Osteocyte (in vitro differentiated cells): Measurements from ENCODE around the gene LARP1. TPM values are rescaled to one million over a fixed set of nuclear protein-coding genes. Genes with fewer than 3 reads are reported as not detected.

ENCODE experiments used
- DNase-seq: peaks from one replicate; pipeline ENCODE4 v3.0.0; 2021; ENCODE audit warnings: mixed read lengths; ENCODE audit not compliant: unreplicated experiment; ENCODE audit errors: extremely low spot score
- H3K27ac Mint-ChIP-seq: one replicate; pipeline ENCODE4 v1.8.0; 2021; ENCODE audit warnings: mild to moderate bottlenecking, mixed read lengths; ENCODE audit not compliant: unreplicated experiment
- H3K27me3 Mint-ChIP-seq: one replicate; pipeline ENCODE4 v1.8.0; 2021; ENCODE audit warnings: mixed read lengths; ENCODE audit not compliant: unreplicated experiment
- H3K36me3 Mint-ChIP-seq: one replicate; pipeline ENCODE4 v1.8.0; 2021; ENCODE audit warnings: mixed read lengths; ENCODE audit not compliant: unreplicated experiment
- H3K4me1 Mint-ChIP-seq: one replicate; pipeline ENCODE4 v1.8.0; 2021; ENCODE audit warnings: mixed read lengths; ENCODE audit not compliant: unreplicated experiment
- H3K4me3 Mint-ChIP-seq: one replicate; pipeline ENCODE4 v1.8.0; 2021; ENCODE audit warnings: mild to moderate bottlenecking, moderate library complexity, mixed read lengths; ENCODE audit not compliant: unreplicated experiment
- H3K9me3 Mint-ChIP-seq: one replicate; pipeline ENCODE4 v1.8.0; 2021; ENCODE audit warnings: mixed read lengths; ENCODE audit not compliant: unreplicated experiment
- total RNA-seq: library from RNA; stranded (reverse); gene quantifications from 2 replicates; pipeline ENCODE4 v1.2.1, GENCODE V29; 2021
- TF ChIP-seq, protein P1 (sequence below): fragments of 200-600 bp; sonication (generic); IDR thresholded peaks from 2 replicates; pipeline ENCODE4 v1.5.0; 2021; ENCODE audit warnings: antibody characterized with exemption, mild to moderate bottlenecking, moderate library complexity

Gene LARP1
- total RNA-seq, 1 donor from 2014 or later: 247 TPM

DNA sequence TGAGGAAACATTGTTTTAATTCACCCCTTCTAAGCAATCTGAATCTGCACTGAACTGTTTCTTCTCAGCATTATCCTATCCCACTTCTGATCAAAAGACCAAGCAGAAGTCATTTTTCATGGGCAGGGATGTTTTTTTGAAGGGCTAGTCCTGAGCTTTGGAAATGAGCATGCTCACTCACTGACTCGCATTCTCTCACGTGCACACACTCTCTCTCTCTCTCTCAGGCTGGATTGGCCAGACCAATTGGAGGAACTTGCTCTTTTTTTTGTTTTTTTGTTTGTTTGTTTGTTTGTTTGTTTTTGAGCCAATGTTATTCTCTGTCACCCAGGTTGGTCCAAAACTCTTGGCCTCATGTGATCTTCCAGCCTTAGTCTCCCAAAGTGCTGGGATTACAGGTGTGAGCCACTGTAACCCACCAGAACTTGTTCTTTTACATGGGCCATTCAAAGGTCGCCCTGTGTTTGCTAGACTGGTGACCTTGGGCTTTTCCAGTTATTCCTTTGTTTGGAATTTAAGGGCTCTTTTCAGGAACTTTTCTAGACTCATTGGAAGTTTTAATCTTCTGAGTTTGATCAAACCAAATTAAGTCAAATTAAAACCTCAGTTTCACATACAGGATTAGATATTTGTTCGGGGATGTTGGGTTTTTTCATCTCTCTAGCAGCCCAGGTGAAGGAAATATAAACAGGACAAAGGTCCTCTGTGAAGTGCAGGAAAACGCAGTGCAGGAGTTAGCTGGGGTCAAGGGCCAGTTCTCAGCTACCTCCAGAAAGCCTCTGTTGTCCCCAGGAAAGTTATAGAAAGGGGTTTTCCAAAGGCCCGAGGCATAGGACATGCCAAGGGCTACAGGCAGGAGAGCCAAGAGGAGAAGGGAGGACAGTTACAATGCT, 82.1 kb downstream of the LARP1 start:
- Mint-ChIP-seq H3K27me3 (no peaks in the 10 kb centered on the region), H3K9me3 (no peaks in the 10 kb centered on the region), H3K27ac (no peak overlapping the region), H3K4me1 (peaks cover 13% of the 10 kb centered on the region), H3K36me3 (peaks cover 14% of the 10 kb centered on the region), H3K4me3 (no peak overlapping the region)
- DNase-seq: no peak
- TF ChIP-seq, protein P1, sequence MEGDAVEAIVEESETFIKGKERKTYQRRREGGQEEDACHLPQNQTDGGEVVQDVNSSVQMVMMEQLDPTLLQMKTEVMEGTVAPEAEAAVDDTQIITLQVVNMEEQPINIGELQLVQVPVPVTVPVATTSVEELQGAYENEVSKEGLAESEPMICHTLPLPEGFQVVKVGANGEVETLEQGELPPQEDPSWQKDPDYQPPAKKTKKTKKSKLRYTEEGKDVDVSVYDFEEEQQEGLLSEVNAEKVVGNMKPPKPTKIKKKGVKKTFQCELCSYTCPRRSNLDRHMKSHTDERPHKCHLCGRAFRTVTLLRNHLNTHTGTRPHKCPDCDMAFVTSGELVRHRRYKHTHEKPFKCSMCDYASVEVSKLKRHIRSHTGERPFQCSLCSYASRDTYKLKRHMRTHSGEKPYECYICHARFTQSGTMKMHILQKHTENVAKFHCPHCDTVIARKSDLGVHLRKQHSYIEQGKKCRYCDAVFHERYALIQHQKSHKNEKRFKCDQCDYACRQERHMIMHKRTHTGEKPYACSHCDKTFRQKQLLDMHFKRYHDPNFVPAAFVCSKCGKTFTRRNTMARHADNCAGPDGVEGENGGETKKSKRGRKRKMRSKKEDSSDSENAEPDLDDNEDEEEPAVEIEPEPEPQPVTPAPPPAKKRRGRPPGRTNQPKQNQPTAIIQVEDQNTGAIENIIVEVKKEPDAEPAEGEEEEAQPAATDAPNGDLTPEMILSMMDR: no peak

GRCh38 chr5:154840435-154841272, 85.5 kb downstream of the LARP1 start:
- TF ChIP-seq, protein P1: no peak
- no peak for DNase-seq
- H3K9me3 Mint-ChIP-seq: no peaks in the 10 kb centered on the region
- H3K36me3 Mint-ChIP-seq: peaks cover 24% of the 10 kb centered on the region
- H3K27ac Mint-ChIP-seq: no peak overlapping the region
- H3K4me1 Mint-ChIP-seq: peaks cover 6% of the 10 kb centered on the region
- H3K27me3 Mint-ChIP-seq: no peaks in the 10 kb centered on the region
- H3K4me3 Mint-ChIP-seq: no peak overlapping the region

GRCh38 chr5:154841273-154841661, 86.1 kb downstream of the LARP1 start:
- DNase-seq: no peak
- Mint-ChIP-seq H3K4me3 (no peak overlapping the region), H3K27ac (no peak overlapping the region), H3K9me3 (no peaks in the 10 kb centered on the region), H3K36me3 (peaks cover 24% of the 10 kb centered on the region), H3K27me3 (no peaks in the 10 kb centered on the region), H3K4me1 (peaks cover under 1% of the 10 kb centered on the region)
- TF ChIP-seq, protein P1: no peak

DNA sequence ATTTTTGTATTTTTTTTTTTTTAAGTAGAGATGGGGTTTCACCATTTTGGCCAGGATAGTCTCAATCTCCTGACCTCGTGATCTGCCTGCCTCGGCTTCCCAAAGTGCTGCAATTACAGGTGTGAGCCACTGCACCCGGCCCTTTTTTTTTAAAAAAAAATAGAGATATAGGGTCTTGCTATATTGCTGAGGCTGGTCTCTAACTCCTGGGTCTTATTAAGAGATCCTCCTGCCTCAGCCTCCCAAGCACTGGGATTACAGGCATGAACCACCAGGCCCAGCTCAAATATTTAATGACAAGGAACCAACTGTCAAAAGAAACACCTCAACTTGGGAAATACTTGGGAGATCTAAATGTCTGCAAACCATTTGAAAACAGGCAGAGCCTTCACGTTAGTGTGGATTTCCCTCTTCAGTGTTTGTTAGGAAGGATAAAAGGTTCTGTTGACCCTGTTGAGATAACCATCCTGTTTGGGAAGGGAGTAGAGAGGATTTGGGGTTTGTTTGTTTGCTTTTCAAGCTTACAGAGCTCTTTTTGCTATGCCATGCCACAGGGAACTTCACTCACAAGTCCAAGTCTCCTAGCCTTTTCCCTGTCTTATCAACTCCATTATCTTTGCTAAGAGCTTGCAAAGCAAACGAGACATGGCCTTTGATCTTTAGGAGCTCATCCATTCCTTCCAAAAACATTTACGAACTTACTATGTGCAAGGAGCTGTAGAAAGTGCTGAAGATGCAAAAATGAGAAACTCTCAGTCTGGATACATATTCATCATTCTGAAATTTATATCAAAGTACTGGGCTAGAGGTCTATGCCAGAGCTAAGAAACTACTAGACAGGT, 87.7 kb downstream of the LARP1 start:
- H3K27me3 Mint-ChIP-seq: no peaks in the 10 kb centered on the region
- H3K27ac Mint-ChIP-seq: no peak overlapping the region
- H3K4me1 Mint-ChIP-seq: peaks cover 4% of the 10 kb centered on the region
- H3K36me3 Mint-ChIP-seq: peaks cover 14% of the 10 kb centered on the region
- no peaks in the 10 kb centered on the region for H3K9me3 Mint-ChIP-seq
- TF ChIP-seq, protein P1: no peak
- DNase-seq: no peak
- no peak overlapping the region for H3K4me3 Mint-ChIP-seq
